Hepatocyte (in vitro differentiated cells): Measurements from ENCODE around the gene AOPEP. TPM values are rescaled to one million over a fixed set of nuclear protein-coding genes. Genes with fewer than 3 reads are reported as not detected.

ENCODE experiments used
- DNase-seq: peaks from one replicate; pipeline ENCODE4 v3.0.0-alpha.2; 2016; ENCODE audit warnings: low spot score
- H2AFZ ChIP-seq: fragments of 200-600 bp; sonication (generic); 2 replicates; pipeline ENCODE4 v1.6.0; 2016; ENCODE audit warnings: antibody characterized with exemption, mild to moderate bottlenecking
- H3K27ac ChIP-seq: fragments of 200-600 bp; sonication (generic); 2 replicates; pipeline ENCODE4 v1.5.1; 2016; ENCODE audit warnings: mild to moderate bottlenecking
- H3K27me3 ChIP-seq: fragments of 200-600 bp; sonication (generic); 2 replicates; pipeline ENCODE4 v1.6.1; 2016
- H3K36me3 ChIP-seq: fragments of 200-600 bp; sonication (generic); replicated peaks from 2 replicates; pipeline ENCODE4 v1.5.1; 2016; ENCODE audit warnings: low read depth; ENCODE audit not compliant: insufficient read depth
- H3K4me1 ChIP-seq: fragments of 200-600 bp; sonication (generic); 2 replicates; pipeline ENCODE4 v1.5.1; 2016; ENCODE audit warnings: mild to moderate bottlenecking, moderate library complexity; ENCODE audit not compliant: insufficient read depth
- H3K4me2 ChIP-seq: fragments of 200-600 bp; sonication (generic); 2 replicates; pipeline ENCODE4 v1.6.0; 2016
- H3K4me3 ChIP-seq: fragments of 200-600 bp; sonication (generic); 2 replicates; pipeline ENCODE4 v1.5.1; 2016; ENCODE audit warnings: mild to moderate bottlenecking
- H3K79me2 ChIP-seq: fragments of 200-600 bp; sonication (generic); 2 replicates; pipeline ENCODE4 v1.6.0; 2017; ENCODE audit warnings: mild to moderate bottlenecking
- H3K9me2 ChIP-seq: fragments of 200-600 bp; sonication (generic); replicated peaks from 2 replicates; pipeline ENCODE4 v1.6.0; 2017; ENCODE audit warnings: mild to moderate bottlenecking; ENCODE audit not compliant: insufficient read depth
- H3K9me3 ChIP-seq: fragments of 200-600 bp; sonication (generic); 2 replicates; pipeline ENCODE4 v1.5.1; 2016; ENCODE audit warnings: low read depth, mild to moderate bottlenecking
- H4K20me1 ChIP-seq: fragments of 200-600 bp; sonication (generic); 2 replicates; pipeline ENCODE4 v1.6.0; 2016; ENCODE audit warnings: mild to moderate bottlenecking; ENCODE audit not compliant: insufficient read depth, poor library complexity, severe bottlenecking
- EZH2 ChIP-seq: fragments of 200-600 bp; sonication (generic); IDR thresholded peaks from 2 replicates; pipeline ENCODE4 v1.6.1; 2016; ENCODE audit warnings: antibody characterized with exemption, mild to moderate bottlenecking, borderline replicate concordance
- EZH2phosphoT487 ChIP-seq: fragments of 200-600 bp; sonication (generic); IDR thresholded peaks from one replicate; pipeline ENCODE4 v1.6.1; 2018; ENCODE audit warnings: antibody characterized with exemption, mild to moderate bottlenecking, low read depth, moderate library complexity; ENCODE audit not compliant: unreplicated experiment, severe bottlenecking
- WGBS: methylation state at CpG from one replicate; pipeline ENCODE4 v1.1.6; 2016; ENCODE audit warnings: low lambda C conversion rate; ENCODE audit errors: missing lambda C conversion rate; 5-methylcytosine and 5-hydroxymethylcytosine counted together
- polyA plus RNA-seq: library from polyadenylated mRNA; unstranded; fragments of >200 nt; fragmentation: Nextera tagmentation; extraction: Ambion mirVana; gene quantifications from 2 replicates; pipeline ENCODE4 v1.2.1, GENCODE V29; 2016
- total RNA-seq: library from RNA; depleted of rRNA; stranded (reverse); fragments of >200 nt; gene quantifications from 2 replicates; pipeline ENCODE4 v1.2.3, GENCODE V29; 2014
- TF ChIP-seq, protein P1 (sequence below): fragments of 200-600 bp; sonication (generic); IDR thresholded peaks from 2 replicates; pipeline ENCODE4 v1.5.1; 2016; ENCODE audit warnings: antibody characterized with exemption, mild to moderate bottlenecking; ENCODE audit not compliant: poor library complexity

Gene AOPEP
- total and polyA plus RNA-seq, 2 experiments from 2014 or later: 82.8 to 101 TPM

DNA sequence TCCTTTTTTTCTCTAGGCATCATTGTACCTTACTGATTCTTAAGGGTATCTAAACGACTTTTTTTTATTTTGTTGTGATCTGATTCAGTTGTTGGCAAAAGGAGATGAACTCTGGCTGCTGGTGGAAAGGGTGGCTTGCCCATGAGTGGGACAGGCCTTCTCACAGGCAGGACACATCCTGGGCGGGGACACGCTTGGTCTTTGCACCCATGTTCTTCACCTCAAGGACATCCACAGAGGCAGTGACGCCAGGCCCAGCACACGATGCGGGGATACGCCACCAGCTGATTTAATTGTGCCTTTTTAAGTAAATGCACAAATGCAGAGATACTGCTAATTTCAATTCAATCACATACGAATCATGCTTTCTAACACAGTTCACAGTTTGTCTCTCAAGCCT, 383.0 kb downstream of the AOPEP start:
- WGBS: 93% methylated on average over 8 of the region's 8 CpGs
- no peak overlapping the region for H2AFZ ChIP-seq
- H3K4me2 ChIP-seq: no peak overlapping the region
- no peaks in the 10 kb centered on the region for H3K36me3 ChIP-seq
- H3K4me3 ChIP-seq: no peak overlapping the region
- DNase-seq: no peak
- H4K20me1 ChIP-seq: no peaks in the 10 kb centered on the region
- H3K27ac ChIP-seq: no peak overlapping the region
- no peaks in the 10 kb centered on the region for H3K79me2 ChIP-seq
- H3K4me1 ChIP-seq: peaks cover 6% of the 10 kb centered on the region
- no peaks in the 10 kb centered on the region for H3K27me3 ChIP-seq
- H3K9me2 ChIP-seq: no peaks in the 10 kb centered on the region
- TF ChIP-seq EZH2 (no peak), EZH2phosphoT487 (no peak)
- TF ChIP-seq, protein P1, sequence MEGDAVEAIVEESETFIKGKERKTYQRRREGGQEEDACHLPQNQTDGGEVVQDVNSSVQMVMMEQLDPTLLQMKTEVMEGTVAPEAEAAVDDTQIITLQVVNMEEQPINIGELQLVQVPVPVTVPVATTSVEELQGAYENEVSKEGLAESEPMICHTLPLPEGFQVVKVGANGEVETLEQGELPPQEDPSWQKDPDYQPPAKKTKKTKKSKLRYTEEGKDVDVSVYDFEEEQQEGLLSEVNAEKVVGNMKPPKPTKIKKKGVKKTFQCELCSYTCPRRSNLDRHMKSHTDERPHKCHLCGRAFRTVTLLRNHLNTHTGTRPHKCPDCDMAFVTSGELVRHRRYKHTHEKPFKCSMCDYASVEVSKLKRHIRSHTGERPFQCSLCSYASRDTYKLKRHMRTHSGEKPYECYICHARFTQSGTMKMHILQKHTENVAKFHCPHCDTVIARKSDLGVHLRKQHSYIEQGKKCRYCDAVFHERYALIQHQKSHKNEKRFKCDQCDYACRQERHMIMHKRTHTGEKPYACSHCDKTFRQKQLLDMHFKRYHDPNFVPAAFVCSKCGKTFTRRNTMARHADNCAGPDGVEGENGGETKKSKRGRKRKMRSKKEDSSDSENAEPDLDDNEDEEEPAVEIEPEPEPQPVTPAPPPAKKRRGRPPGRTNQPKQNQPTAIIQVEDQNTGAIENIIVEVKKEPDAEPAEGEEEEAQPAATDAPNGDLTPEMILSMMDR: no peak
- H3K9me3 ChIP-seq: no peaks in the 10 kb centered on the region

- Histone ChIP-seq H4K20me1 (no peaks in the 10 kb centered on the region), H3K4me3 (no peak overlapping the region), H3K79me2 (no peaks in the 10 kb centered on the region), H2AFZ (no peak overlapping the region), H3K9me2 (no peaks in the 10 kb centered on the region), H3K4me2 (no peak overlapping the region), H3K27me3 (no peaks in the 10 kb centered on the region), H3K4me1 (peaks cover 3% of the 10 kb centered on the region), H3K9me3 (no peaks in the 10 kb centered on the region), H3K27ac (no peak overlapping the region), H3K36me3 (no peaks in the 10 kb centered on the region)
- DNase-seq: no peak
- 91% methylated on average over 14 of the region's 14 CpGs for WGBS
- TF ChIP-seq, protein P1: no peak
- TF ChIP-seq EZH2 (no peak), EZH2phosphoT487 (no peak)
These were observed 384.5 kb downstream of the AOPEP start for GRCh38 chr9:95110921-95111525.

- Histone ChIP-seq H3K27me3 (no peaks in the 10 kb centered on the region), H3K9me2 (no peaks in the 10 kb centered on the region), H3K36me3 (no peaks in the 10 kb centered on the region), H3K4me2 (no peak overlapping the region), H3K4me1 (peaks cover 3% of the 10 kb centered on the region), H3K9me3 (no peaks in the 10 kb centered on the region), H3K79me2 (no peaks in the 10 kb centered on the region), H4K20me1 (no peaks in the 10 kb centered on the region), H3K27ac (no peak overlapping the region), H3K4me3 (no peak overlapping the region), H2AFZ (no peak overlapping the region)
- 94% methylated on average over 11 of the region's 11 CpGs for WGBS
- no peak for DNase-seq
- no peak for TF ChIP-seq EZH2
- TF ChIP-seq, protein P1: no peak
- no peak for TF ChIP-seq EZH2phosphoT487
These were observed 385.2 kb downstream of the AOPEP start for GRCh38 chr9:95111716-95112115.
